ENCODE measurements around the gene CILP. TPM values are rescaled to one million over a fixed set of nuclear protein-coding genes. Genes with fewer than 3 reads are reported as not detected.

CILP gene
- total RNA-seq, 2 donors from 2014 or later, result 2.2 to 32.0 TPM

- H3K9me3 ChIP-seq, result no peaks in the 10 kb centered on the region
- no peak overlapping the region for H3K27ac ChIP-seq
- no peaks in the 10 kb centered on the region for H3K4me1 ChIP-seq
- no peak for DNase-seq (ENCODE audit: low spot score)
- H3K4me3 ChIP-seq, result no peak overlapping the region
- no peaks in the 10 kb centered on the region for H3K27me3 ChIP-seq
- TF ChIP-seq CTCF (IDR thresholded peaks at IDR 0.05), result no peak
- peaks cover 21% of the 10 kb centered on the region for H3K36me3 ChIP-seq
Measured at GRCh38 chr15:65255486-65256140, 44.3 kb upstream of the CILP start.

GRCh38 chr15:65254758-65255157 is 43.5 kb upstream of the CILP start:
- H3K27me3 ChIP-seq, result no peaks in the 10 kb centered on the region
- no peaks in the 10 kb centered on the region for H3K9me3 ChIP-seq
- no peak overlapping the region for H3K4me3 ChIP-seq
- H3K36me3 ChIP-seq, result peaks cover 12% of the 10 kb centered on the region
- H3K27ac ChIP-seq, result peak overlapping the region in 1 of 2 donors; percentile 40
- peaks cover 0 to under 1% of the 10 kb centered on the region in 2 donors for H3K4me1 ChIP-seq
- DNase-seq (ENCODE audit: low spot score), result no peak
- no peak for TF ChIP-seq CTCF (IDR thresholded peaks at IDR 0.05)

GRCh38 chr15:65254356-65254755 is 43.1 kb upstream of the CILP start:
- H3K27ac ChIP-seq, result peak overlapping the region in 1 of 2 donors; percentile 40
- TF ChIP-seq CTCF (IDR thresholded peaks at IDR 0.05), result no peak
- H3K9me3 ChIP-seq, result no peaks in the 10 kb centered on the region
- no peaks in the 10 kb centered on the region for H3K27me3 ChIP-seq
- peaks cover 8% of the 10 kb centered on the region for H3K36me3 ChIP-seq
- no peak for DNase-seq (ENCODE audit: low spot score)
- H3K4me3 ChIP-seq, result no peak overlapping the region
- H3K4me1 ChIP-seq, result peaks cover 0 to 4% of the 10 kb centered on the region in 2 donors

- no peak for TF ChIP-seq CTCF (IDR thresholded peaks at IDR 0.05)
- Histone ChIP-seq H3K36me3 (no peaks in the 10 kb centered on the region), H3K27ac (peak overlapping the region in 1 of 2 donors; percentile 51), H3K27me3 (no peaks in the 10 kb centered on the region), H3K4me3 (no peak overlapping the region), H3K9me3 (no peaks in the 10 kb centered on the region), H3K4me1 (peaks cover 0 to 27% of the 10 kb centered on the region in 2 donors)
- DNase-seq (ENCODE audit: low spot score), result no peak
Measured at GRCh38 chr15:65249641-65250040, 38.4 kb upstream of the CILP start.

- Histone ChIP-seq H3K27ac (peak overlapping the region in 1 of 2 donors; percentile 51), H3K4me3 (no peak overlapping the region), H3K36me3 (no peaks in the 10 kb centered on the region), H3K9me3 (no peaks in the 10 kb centered on the region), H3K27me3 (no peaks in the 10 kb centered on the region), H3K4me1 (peaks cover 0 to 27% of the 10 kb centered on the region in 2 donors)
- TF ChIP-seq CTCF (IDR thresholded peaks at IDR 0.05), result no peak
- no peak for DNase-seq (ENCODE audit: low spot score)
Measured at GRCh38 chr15:65248511-65249255, 37.4 kb upstream of the CILP start.

Measured in right atrium auricular region (tissue), 2 donors.